GM18511 (cell line): ENCODE data around the gene DGLUCY.
"Not testable (repeated sequence)": the region's sequence is repeated elsewhere in the genome, so short reads cannot be mapped to it uniquely, and the experiment has no call there.

Experiments used
- ATAC-seq: cut with Tn5 transposase; IDR thresholded peaks from one replicate; pipeline ENCODE4 v1.9.1; 2021; ENCODE audit warnings: mild to moderate bottlenecking, moderate library complexity; ENCODE audit not compliant: unreplicated experiment

DGLUCY gene

DNA sequence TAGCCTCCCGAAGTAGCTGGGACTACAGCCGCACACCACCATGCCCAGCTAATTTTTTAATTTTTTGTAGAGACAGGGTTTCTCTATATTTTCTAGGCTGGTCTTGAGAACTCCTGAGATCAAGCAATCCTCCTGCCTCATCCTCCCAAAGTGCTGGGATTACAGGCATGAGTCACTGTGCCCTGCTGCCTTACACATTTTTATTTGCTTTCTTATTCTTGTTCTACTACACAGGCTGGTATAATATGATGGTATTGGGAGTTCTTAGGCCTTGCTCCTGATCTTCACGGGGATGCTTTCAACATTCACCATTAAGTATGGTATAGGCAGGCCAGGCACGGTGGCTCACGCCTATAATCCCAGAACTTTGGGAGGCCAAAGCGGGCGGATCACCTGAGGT is 21.2 kb downstream of the DGLUCY start:
- no peak for ATAC-seq

DNA sequence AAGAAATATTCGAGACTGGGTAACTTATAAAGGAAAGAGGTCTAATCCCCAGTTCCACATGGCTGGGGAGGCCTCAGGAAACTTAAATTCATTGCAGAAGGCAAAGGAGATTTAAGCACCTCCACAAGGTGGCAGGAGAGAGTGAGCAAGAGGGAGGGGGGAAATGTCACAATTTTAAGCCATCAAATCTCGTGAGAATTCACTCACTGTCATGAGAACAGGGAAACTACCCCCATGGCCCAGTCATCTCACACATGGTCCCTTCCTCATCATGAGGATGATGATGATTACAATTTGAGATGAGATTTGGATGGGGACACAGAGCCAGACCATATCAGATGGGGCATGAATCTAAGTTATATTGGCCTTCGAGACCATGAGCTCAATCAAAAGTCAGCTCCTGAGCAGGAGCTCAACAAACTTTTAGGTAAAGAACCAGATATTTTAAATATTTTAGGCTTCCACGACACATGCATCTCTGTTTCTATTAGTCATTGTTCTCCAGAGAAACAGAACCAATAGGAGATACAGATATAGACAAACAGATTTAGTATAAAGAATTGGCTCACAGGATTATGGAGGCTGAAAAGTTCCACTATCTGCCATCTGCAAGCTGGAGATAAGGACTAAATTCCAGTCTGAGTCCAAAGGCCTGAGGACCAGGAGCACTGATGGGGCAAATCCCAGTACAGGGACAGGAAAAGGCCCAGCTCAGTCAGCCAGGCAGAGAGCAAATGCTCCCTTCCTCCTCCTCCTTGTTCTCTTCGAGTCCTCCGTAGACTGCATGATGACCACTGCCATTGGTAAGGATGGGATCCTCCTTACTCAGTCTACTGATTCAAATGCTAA is 24.9 kb downstream of the DGLUCY start:
- no peak for ATAC-seq

DNA sequence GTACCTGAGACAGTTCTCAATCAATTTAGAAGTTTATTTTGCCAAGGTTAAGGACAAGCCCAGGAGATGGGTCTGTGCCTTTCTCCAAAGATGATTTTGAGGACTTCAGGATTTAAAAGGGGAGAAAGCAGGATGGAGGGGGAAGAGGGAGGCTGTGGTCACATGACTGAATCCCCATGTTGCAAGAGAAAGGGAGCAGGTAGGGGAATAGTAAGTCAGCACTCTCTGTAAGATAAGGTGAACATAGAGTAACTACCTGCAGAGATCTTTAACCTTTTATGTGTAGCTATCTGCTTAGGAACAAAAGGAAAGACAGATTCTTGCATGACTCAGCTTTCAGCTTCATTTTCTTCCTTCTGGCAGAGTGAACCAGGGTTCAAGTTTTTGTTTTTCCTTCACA is 25.9 kb downstream of the DGLUCY start:
- ATAC-seq, result no peak

DNA sequence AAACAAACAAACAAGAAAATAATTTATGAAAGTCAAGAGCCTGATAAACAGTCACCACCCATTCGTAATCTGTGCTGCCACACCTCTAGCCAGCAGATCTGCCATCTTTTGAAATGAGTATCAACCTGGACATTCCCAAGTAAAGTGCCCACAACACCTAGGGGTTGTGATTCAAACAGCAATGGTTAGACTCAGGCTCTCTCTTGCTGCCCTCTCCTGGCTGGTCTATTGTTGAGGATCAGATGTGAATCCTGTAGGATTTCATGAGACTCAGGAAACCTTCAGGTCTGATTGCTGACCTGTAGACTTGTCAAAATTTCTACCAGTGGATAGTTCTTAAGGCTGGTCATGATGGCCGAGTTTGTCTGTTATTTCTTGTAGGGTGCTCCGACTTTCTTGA is 26.8 kb downstream of the DGLUCY start:
- ATAC-seq, result no peak

DNA sequence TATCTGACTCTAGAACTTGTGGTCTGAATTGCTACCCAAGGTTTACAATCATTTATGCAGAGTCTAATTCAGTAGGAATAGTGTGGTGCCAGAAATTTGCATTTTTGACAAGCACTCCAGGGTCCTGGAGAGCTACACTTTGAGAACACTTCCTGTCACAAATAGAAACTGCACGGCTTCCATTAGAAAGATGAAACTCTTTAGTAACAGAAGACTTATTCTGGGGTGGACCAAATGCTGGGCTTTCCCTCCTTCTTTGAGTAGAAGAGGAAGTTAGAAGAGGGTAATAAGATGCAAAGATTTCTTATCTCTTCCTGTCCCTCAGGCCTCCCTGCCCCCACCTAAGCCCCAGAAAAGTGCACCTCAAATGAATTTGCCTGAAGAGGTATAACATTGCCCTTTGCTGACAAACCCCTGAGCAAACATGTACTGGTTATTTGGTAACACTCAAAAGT is 28.4 kb downstream of the DGLUCY start:
- peak; percentile 92 for ATAC-seq

DNA sequence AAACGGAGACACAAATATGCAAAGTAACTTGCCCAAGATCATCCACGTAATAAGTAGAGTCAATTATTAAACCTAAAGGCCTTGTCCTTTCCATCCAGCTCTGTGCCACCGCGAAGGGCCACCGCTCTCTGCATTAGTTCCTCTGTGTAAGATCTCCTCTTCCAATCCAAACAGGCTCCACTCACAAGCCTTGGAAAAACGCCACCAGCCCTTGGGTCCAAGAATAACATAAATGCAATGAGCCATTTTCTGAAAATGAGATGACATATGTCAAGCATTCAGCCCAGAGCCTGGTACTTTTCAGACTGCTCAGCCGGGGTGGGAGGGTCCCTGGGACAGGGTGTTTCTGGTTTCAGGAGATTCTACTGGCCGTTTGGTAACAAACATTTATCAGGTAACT is 30.0 kb downstream of the DGLUCY start:
- no peak for ATAC-seq

DNA sequence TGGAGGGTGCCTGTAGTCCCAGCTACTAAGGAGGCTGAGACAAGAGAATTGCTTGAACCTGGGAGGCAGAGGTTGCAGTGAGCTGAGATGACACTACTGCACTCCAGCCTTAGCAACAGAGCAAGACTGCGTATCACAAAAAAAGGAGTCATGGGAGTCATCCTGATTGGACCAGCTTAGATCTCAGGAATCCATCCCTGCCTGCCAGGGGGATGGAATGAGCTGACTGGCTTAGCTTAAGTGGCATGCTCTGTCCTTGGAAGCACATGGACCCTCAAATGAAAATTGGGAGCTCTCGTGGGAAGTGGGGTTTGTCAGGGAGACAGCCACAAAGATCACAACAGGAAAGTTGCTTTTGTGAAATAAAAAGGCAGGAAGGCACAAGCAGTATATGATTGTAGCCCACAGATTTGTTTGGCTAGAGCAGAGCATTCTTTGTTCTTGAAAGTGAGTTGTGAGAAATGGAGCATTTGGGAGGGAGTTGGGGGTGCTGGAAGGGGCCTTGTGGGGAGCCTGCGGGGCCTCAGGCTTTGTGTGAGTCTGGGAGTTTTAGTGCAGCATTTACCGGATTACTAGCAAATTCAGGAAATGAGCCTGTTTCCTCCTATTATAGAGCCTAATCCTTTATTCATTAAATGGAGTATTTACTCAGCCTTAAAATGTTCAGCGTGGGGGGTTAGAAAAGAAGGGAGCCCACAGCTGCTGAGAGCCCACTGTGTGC is 30.7 kb downstream of the DGLUCY start:
- no peak for ATAC-seq

DNA sequence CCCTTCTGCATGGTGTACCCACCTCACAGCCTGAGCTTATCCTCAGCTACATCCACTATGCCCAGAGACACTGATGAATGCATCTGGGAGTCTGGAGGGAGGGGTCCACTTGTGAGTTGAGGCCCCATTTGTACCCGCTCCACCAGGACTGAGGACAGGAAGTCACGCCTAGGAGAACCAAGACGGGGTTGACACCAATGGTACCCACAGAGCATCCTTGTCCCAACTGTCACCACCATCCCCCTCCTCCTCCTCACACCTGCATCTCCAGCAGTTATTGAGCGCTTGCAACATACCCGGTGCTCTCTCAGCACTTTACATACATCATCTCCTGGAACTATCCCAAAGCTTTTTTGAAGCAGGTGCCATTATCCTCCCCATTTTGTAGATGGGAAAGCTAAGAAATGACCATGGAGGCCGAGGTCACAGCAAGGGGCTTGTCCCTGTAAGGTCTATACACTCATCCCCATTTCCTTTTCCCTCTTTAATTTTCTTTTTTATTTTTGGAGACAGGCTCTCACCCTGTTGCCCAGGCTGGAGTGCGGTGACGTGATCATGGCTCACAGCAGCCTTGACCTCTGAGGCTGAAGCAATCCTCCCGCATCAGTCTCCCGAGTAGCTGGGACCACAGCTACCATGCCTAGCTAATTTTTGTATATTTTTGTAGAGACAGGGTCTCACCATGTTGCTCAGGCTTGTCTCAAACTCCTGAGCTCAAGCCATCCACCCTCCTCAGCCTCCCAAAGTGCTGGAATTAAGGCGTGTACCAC is 31.7 kb downstream of the DGLUCY start:
- no peak for ATAC-seq

DNA sequence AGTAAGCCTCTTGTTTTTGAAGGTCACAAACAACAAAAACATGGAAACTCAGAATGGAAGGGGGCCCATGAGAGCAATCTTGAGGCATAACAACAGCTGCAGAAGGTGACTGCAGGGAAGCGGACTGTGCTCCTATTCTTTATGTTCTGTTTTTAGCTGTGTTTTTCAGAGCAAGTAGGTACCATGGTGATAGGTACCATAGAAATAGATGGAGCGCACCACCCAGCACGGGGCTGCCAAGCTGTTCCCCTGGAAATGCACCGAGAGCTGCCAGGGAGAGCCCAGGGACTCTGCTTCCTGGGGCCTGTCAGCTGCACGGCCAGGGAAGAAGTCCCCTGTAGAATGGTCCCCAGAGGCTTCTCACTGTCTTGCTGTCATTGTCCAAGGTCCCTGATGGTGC is 32.8 kb downstream of the DGLUCY start:
- no peak for ATAC-seq

DNA sequence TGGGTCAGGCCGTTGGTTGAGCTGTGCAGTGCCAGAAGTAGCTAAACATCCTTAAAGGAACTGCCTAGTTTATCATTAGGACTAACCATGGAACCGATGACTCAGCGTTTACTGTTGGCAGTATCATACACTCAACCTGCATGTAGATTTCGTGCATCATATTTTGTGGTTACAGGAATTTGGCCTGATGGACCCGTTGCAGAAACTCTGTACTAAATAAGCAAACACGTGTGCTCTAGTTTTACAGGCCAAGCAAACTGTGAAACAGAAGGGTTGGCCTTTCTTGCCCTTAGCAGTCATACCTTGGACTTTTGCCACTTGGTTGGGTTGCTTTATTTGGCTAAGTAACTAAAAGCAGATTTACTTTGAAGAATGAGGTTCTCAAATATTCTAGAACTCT is 35.6 kb downstream of the DGLUCY start:
- ATAC-seq, result no peak

DNA sequence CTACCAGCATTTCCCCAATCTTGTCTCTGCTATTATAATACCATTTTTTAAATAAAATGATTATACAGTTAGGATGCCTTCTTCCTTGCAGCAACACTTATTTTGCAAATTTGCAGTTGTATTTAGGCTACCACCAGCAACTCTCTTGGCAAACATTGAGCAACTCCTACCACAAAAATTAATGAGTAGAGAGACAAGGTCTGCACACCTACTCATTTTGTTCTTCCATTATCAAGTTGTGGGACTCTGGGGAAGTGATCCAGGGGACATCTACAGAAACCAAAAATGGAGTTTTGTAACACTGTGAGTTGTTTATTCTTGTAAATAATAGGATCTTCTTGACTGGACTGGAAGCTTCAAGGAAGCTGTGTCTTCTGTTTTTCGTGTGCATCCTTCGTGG is 38.6 kb downstream of the DGLUCY start:
- ATAC-seq, result no peak

DNA sequence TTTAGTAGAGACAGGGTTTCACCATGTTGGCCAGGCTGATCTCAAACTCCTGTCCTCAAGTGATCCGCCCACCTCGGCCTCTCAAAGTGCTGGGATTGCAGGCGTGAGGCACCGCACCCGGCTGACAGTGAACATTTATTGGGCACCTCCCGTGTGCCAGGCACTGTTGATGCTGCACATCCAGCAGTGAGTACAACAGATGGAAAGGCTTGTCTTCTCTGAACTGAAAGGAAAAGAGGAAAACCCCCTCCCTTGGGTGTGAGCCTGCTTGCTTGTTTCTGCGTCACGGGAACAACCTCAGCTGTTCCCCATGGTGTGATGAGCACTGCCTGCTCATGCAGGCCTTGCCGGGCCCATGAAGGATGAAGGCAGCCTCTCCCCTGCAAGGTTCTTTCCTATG is 39.5 kb downstream of the DGLUCY start:
- ATAC-seq, result no peak

DNA sequence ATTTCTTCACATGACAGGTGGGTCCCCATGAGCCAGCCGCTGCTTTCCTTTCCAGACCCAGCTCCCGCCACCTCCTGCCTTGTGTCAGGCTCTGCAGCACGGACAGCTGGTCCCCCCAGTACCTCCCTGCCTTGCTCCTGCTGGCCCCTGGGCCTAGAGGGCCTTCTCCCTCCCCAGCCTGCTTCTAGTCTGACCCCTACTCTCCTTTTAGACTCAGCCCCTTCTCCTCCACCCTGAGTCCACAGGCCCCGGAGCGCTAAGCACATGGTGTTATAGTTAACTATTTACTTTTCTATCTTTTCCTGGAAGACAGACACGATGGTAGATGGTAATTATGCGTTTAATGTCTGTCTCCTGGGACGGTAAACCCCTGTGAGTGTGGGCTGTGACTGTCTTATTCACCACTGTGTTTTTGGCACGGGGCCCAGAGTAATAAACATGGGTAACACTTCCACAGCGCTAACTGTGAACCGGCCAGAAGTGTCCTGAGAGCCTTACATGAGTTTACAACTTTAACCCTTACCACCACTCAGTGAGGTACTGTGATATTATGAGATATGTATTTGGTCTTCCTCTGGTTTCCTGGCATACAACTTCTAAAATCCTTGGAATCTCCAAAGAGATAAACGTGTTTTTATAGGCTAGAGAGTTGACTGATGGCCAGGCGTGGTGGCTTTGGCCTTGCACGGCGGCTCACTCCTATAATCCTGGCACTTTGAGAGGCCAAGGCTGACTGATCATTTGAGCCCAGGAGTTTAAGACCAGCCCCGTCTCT is 41.2 kb downstream of the DGLUCY start:
- peak; percentile 78 for ATAC-seq

DNA sequence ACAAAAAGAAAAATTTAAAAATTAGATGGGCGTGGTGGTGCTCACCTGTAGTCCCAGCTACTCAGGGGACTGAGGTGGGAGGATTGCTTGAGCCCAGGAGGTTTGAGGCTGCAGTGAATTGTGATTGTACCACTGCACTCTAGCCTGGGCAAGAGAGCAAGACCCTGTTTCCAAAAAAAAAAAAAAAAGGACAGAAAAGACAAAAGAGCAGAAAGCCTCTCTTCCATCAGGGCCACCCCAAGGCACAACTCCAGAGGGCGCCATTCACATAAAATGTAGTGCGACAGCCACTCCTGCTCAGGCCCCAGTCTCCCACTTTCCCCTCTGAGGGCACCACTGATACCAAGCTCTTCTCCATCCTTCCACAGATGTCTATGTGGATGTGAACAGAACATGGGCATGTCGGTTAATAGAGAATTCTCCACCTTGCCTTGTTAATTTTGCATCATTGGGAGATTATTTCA is 41.8 kb downstream of the DGLUCY start:
- ATAC-seq, result no peak

DNA sequence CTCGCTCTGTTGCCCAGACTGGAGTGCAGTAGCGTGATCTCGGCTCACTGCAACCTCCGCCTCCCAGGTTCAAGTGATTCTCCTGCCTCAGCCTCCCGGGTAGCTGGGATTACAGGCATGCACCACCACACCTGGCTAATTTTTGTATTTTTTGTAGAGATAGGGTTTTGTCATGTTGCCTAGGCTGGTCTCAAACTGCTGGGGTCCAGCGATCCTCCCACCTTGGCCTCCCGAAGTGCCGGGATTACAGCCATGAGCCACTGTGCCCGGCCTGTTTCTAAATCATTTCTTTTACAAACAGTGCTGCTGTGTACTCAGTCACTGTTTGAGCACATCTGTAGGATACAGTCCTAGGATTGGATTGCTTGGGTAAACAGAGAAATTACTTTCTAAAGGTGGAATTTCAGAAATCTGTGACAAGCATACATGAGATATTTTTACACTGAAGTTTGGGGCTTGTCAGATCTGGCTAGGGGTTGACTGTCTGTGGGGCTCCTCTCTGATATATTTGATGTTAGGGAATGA is 42.3 kb downstream of the DGLUCY start:
- not testable (repeated sequence) for ATAC-seq

DNA sequence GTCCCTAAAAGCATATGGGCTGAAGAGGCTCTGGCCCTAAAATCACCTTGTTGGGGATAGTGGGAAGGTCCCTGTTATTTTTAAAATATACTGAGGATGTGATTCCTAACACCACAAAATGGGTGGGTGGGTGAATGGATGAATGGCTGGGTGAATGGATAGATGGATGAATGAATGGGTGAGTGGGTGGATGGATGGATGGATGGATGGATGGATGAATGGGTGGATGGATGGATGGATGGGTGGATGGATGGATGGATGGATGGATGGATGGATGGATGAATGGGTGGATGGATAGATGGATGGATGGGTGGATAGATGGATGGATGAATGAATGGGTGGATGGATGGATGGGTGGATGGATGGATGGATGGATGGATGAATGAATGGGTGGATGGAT is 43.0 kb downstream of the DGLUCY start:
- not testable (repeated sequence) for ATAC-seq

DNA sequence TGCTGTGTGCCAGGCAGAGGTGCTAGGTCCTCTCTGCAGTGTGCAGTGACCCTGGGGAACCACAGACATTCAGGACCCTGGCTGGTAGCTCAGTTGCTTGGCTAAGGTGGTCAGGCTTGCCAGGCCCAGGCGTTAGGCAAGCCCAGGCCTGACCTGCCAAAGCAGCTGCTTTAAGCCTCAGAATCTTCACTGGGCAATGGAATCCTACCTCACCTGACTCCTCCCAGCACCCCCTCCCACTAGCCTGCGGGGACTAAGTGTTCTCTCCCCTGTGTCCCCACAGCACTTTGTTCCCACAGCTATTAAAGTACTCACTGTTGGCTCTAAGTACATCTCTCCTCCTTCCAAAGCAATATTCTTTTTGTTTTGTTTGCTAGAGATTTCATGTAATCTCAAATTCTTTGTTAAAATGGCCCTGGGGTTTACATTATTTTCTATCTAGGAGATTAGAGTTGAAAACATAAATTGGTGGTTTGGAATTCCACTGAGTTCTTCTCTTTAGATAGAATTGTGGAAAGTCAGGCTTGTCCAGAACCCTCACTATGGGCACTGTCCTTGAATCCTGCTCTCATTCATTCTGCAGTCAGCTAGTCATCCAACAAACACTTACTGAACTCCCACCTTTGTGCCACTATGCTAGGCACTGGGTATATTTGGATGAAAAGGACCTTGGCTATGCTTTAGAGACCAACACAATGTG is 44.4 kb downstream of the DGLUCY start:
- no peak for ATAC-seq

DNA sequence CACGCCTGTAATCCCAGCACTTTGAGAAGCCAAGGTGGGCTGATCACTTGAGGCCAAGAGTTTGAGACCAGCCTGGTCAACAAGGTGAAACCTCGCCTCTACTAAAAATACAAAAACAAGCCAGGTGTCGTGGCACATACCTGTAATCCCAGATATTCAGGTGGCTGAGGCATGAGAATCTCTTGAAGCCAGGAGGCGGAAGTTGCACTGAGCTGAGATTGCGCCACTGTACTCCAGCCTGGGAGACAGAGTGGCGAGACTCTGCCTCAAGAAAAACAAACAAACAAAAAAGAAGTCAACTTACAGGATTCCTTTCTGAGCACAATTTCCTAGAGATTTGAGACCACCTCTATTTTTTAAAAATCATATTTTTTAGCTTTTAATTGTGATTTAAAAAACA is 45.3 kb downstream of the DGLUCY start:
- ATAC-seq, result no peak

DNA sequence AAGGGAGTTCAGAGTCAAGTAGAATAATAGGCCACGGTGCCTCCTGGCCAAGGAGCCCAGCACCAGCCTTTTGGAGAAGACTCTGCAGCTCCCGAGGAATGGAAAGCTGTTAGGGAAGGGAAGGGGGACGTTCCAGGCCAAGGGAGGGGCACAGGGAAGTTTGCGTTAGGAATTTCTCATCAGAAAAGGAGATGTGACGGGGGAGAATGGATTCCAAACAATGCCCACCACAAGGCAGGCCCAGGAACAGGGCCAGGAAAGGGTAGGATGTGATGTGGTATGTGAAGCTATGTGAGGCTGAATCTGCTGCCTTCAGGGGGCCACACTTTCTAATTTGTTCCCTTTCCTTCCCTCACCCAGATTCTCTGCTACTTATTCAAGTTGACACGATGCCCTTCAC is 46.0 kb downstream of the DGLUCY start:
- ATAC-seq, result no peak

DNA sequence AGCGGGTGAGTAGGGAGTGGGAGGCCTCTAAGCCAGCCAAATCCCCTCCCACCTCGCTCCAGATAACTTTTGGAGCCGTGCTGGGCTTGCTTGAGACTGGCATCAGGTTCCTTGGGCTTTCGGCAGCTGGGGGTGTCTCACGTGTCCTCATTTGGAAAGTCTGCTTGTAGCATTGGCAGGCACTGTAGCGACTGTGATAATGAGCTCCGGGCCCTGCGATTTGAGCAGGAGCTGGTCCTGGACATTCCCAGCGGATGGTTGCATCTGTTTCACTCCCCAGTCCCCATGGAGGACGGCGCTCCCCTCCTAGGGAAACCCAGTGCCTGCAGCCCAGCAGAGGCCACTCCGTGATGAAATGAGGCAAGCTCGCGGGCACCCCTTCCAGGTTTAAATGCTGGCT is 49.4 kb downstream of the DGLUCY start:
- no peak for ATAC-seq
